ENCODE data around the gene TBC1D10B.

TBC1D10B gene

GRCh38 chr16:30370456-30371247 lies at the start of gene TBC1D10B:
TBC1D10B (minus strand) TSS chr16:30370494; CDS start chr16:30370183, 311 bp downstream.
- peak; percentile 100 for DNase-seq (ENCODE audit: low spot score)

- DNase-seq (ENCODE audit: low spot score) = no peak
Observed at GRCh38 chr16:30418350-30419181, 48.3 kb upstream of the TBC1D10B start.

- peak; percentile 89 for DNase-seq (ENCODE audit: low spot score)
Observed at GRCh38 chr16:30417529-30418349, 47.4 kb upstream of the TBC1D10B start.

- DNase-seq (ENCODE audit: low spot score) = peak; percentile 24
Observed at GRCh38 chr16:30416624-30417528, 46.6 kb upstream of the TBC1D10B start.

GRCh38 chr16:30416047-30416603 lies 45.8 kb upstream of the TBC1D10B start:
- no peak for DNase-seq (ENCODE audit: low spot score)

- DNase-seq (ENCODE audit: low spot score) = no peak
Observed at GRCh38 chr16:30414159-30414558, 43.9 kb upstream of the TBC1D10B start.

- no peak for DNase-seq (ENCODE audit: low spot score)
Observed at GRCh38 chr16:30413112-30413806, 43.0 kb upstream of the TBC1D10B start.

GRCh38 chr16:30409125-30410060 lies 39.1 kb upstream of the TBC1D10B start:
- DNase-seq (ENCODE audit: low spot score) = peak; percentile 89

- DNase-seq (ENCODE audit: low spot score) = peak; percentile 28
Observed at GRCh38 chr16:30407804-30408534, 37.7 kb upstream of the TBC1D10B start.

- DNase-seq (ENCODE audit: low spot score) = peak; percentile 94
Observed at GRCh38 chr16:30407102-30407803, 37.0 kb upstream of the TBC1D10B start, which contains the start of gene ZNF771. ZNF771 (plus strand) TSS chr16:30407606; CDS start chr16:30408054, 448 bp downstream.

GRCh38 chr16:30406795-30407101 lies 36.5 kb upstream of the TBC1D10B start:
- no peak for DNase-seq (ENCODE audit: low spot score)

GRCh38 chr16:30401768-30402425 lies 31.6 kb upstream of the TBC1D10B start:
- no peak for DNase-seq (ENCODE audit: low spot score)

GRCh38 chr16:30399435-30400186 lies 29.3 kb upstream of the TBC1D10B start:
- no peak for DNase-seq (ENCODE audit: low spot score)

- DNase-seq (ENCODE audit: low spot score) = no peak
Observed at GRCh38 chr16:30398661-30399434, 28.6 kb upstream of the TBC1D10B start.
